ENCODE data around the gene ATG9B. TPM values are rescaled to one million over a fixed set of nuclear protein-coding genes. Genes with fewer than 3 reads are reported as not detected.

ATG9B gene
- total RNA-seq, 2 donors from 2014 or later: not detected

- H3K4me1 ChIP-seq: peaks cover 16% of the 10 kb centered on the region
- H3K9me3 ChIP-seq: no peaks in the 10 kb centered on the region
- H3K27ac ChIP-seq: no peak overlapping the region
- no peak for DNase-seq
- TF ChIP-seq CTCF (IDR thresholded peaks at IDR 0.05) (no peak), POLR2A (IDR thresholded peaks at IDR 0.05) (no peak)
- no peak overlapping the region for H3K4me3 ChIP-seq
- intact Hi-C loops (cut with DNase I): no loop called here
- ATAC-seq: no peak
- H3K36me3 ChIP-seq (replicated peaks in 1 of 2; ENCODE audit: insufficient read depth in 1 of 2, low read depth in 2 of 2): no peaks in the 10 kb centered on the region
- WGBS, 2 donors: 28 to 31% methylated on average over 3 of the region's 3 CpGs
- peaks cover 0 to 11% of the 10 kb centered on the region in 2 donors for H3K27me3 ChIP-seq
These were observed 41.9 kb downstream of the ATG9B start for GRCh38 chr7:150982351-150982750.

GRCh38 chr7:150981644-150982043, 42.6 kb downstream of the ATG9B start:
- 46 to 59% methylated on average over 6 of the region's 6 CpGs for WGBS, 2 donors
- no peak overlapping the region for H3K27ac ChIP-seq
- no peak for ATAC-seq
- peaks cover 0 to 18% of the 10 kb centered on the region in 2 donors for H3K27me3 ChIP-seq
- no peaks in the 10 kb centered on the region for H3K36me3 ChIP-seq (replicated peaks in 1 of 2; ENCODE audit: insufficient read depth in 1 of 2, low read depth in 2 of 2)
- H3K4me1 ChIP-seq: peaks cover 18% of the 10 kb centered on the region
- intact Hi-C loops (cut with DNase I): no loop called here
- TF ChIP-seq CTCF (IDR thresholded peaks at IDR 0.05) (no peak), POLR2A (IDR thresholded peaks at IDR 0.05) (no peak)
- no peaks in the 10 kb centered on the region for H3K9me3 ChIP-seq
- no peak overlapping the region for H3K4me3 ChIP-seq
- no peak for DNase-seq

- ATAC-seq (no peak), DNase-seq (no peak)
- H3K9me3 ChIP-seq: no peaks in the 10 kb centered on the region
- TF ChIP-seq POLR2A (IDR thresholded peaks at IDR 0.05) (no peak), CTCF (IDR thresholded peaks at IDR 0.05) (no peak)
- no peak overlapping the region for H3K27ac ChIP-seq
- H3K27me3 ChIP-seq: peaks cover 0 to 25% of the 10 kb centered on the region in 2 donors
- intact Hi-C loops (cut with DNase I): no loop called here
- no peak overlapping the region for H3K4me3 ChIP-seq
- 46 to 62% methylated on average over 2 of the region's 2 CpGs for WGBS, 2 donors
- H3K36me3 ChIP-seq (replicated peaks in 1 of 2; ENCODE audit: insufficient read depth in 1 of 2, low read depth in 2 of 2): no peaks in the 10 kb centered on the region
- H3K4me1 ChIP-seq: peaks cover 18% of the 10 kb centered on the region
These were observed 43.6 kb downstream of the ATG9B start for GRCh38 chr7:150980663-150981062.

GRCh38 chr7:150979713-150980390, 44.4 kb downstream of the ATG9B start:
- Histone ChIP-seq H3K4me1 (peaks cover 25% of the 10 kb centered on the region), H3K27ac (no peak overlapping the region), H3K9me3 (no peaks in the 10 kb centered on the region), H3K4me3 (no peak overlapping the region), H3K36me3 (replicated peaks in 1 of 2; ENCODE audit: insufficient read depth in 1 of 2, low read depth in 2 of 2) (no peaks in the 10 kb centered on the region), H3K27me3 (peaks cover 0 to 25% of the 10 kb centered on the region in 2 donors)
- no peak for TF ChIP-seq CTCF (IDR thresholded peaks at IDR 0.05)
- no peak for TF ChIP-seq POLR2A (IDR thresholded peaks at IDR 0.05)
- DNase-seq: no peak
- WGBS, 2 donors: 14 to 29% methylated on average over 4 to 7 of the region's 7 CpGs
- intact Hi-C loops (cut with DNase I): no loop called here
- ATAC-seq: no peak

Data from body of pancreas (tissue), 4 donors.